HFF-Myc (cell line): ENCODE data around the gene NKX6-2.

Source experiments
- DNase-seq: peaks from one replicate; pipeline ENCODE4 v3.0.0-alpha.2; 2011; ENCODE audit warnings: low read depth; ENCODE audit errors: extremely low read depth
- H3K4me3 ChIP-seq: replicated peaks from 2 replicates; pipeline ENCODE4 v1.5.1; 2011; ENCODE audit warnings: low read depth, mild to moderate bottlenecking, control low read depth, low read length
- CTCF ChIP-seq: IDR thresholded peaks from 2 replicates; pipeline ENCODE4 v1.5.1; 2012; ENCODE audit warnings: mild to moderate bottlenecking, low read depth, low read length, control low read depth; ENCODE audit errors: missing control alignments

NKX6-2 gene

GRCh38 chr10:132811891-132812481 lies 26.0 kb upstream of the NKX6-2 start:
- DNase-seq = no peak
- H3K4me3 ChIP-seq = no peak overlapping the region
- no peak for TF ChIP-seq CTCF

- no peak for DNase-seq
- no peak for TF ChIP-seq CTCF
- H3K4me3 ChIP-seq = no peak overlapping the region
Measured at GRCh38 chr10:132810807-132811700, 25.1 kb upstream of the NKX6-2 start.

- no peak for DNase-seq
- TF ChIP-seq CTCF = no peak
- H3K4me3 ChIP-seq = no peak overlapping the region
Measured at GRCh38 chr10:132810141-132810806, 24.3 kb upstream of the NKX6-2 start.

GRCh38 chr10:132809232-132810140 lies 23.5 kb upstream of the NKX6-2 start:
- H3K4me3 ChIP-seq = no peak overlapping the region
- no peak for TF ChIP-seq CTCF
- DNase-seq = no peak

GRCh38 chr10:132808383-132809231 lies 22.7 kb upstream of the NKX6-2 start:
- DNase-seq = no peak
- no peak overlapping the region for H3K4me3 ChIP-seq
- TF ChIP-seq CTCF = no peak
